ENCODE results near the gene CD63.
A peak's percentile ranks its signal among the peaks of the same experiment; 100 is the strongest.

The CD63 gene

GRCh38 chr12:55720071-55720564 is 8.7 kb downstream of the CD63 start, which contains the start of gene RDH5:
Gene RDH5, plus strand, starts transcription at chr12:55720393. Its CDS starts 792 bp downstream, at chr12:55721185.
- DNase-seq = no peak

GRCh38 chr12:55719371-55719770 is 9.4 kb downstream of the CD63 start:
- DNase-seq = no peak

- DNase-seq = no peak
These were observed 10.1 kb downstream of the CD63 start for GRCh38 chr12:55718624-55719275.

DNA sequence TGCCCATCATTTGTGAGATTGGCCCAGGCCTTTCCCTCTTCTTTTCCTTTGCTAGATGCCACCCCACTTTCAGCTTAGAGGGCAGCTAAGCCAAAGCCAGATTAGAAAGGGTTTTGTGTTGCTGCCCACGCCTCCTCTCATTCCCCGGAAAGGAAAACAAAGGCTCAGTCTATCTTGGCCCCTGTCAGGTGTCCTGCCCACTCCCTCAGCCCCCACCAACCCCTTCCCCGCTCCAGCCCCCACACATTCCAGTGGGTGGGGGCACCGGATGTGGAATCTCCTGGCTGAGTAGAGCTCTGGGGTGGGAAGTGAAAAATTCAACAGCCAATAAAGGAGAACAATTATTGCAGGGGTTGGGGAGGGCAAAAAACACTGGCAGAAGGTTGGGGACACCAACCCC is 10.8 kb downstream of the CD63 start:
- DNase-seq = no peak

GRCh38 chr12:55717011-55718007 is 11.5 kb downstream of the CD63 start:
- no peak for DNase-seq

- no peak for DNase-seq
These were observed 12.2 kb downstream of the CD63 start for GRCh38 chr12:55716582-55716957.

DNA sequence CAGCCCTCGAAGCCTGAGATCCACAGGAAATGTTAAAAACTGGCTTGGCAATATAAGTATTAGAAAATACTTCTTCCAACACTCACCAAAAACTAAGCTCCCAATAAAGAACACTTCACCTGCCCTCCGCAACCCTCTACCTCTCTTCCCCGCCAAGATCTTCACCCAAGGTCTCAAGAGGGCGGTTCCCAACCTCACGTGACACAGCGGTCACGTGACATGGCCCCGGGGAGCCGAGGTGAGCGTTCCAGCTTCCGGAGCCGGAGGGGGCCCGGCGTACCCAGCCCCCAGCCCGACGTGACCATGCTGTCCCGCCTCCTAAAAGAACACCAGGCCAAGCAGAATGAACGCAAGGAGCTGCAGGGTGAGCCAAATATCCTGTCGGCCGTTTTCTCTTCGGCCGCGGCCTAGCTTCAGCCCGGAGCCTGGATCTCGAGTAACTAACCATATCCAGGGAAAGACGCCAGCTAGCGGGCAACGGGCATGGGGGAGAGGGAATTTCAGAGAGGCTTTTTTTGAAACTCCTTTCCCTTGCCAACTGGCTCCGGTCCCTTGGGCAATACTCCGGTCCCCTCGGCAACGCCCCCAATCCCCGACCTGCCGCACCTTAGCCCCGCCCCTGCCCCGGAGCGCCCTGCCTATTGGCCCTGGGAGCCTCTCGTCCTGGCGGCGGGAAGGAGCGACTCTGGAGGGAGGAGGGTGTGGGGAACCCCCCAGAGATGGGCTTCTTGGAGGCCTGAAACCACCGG is 12.8 kb downstream of the CD63 start, which contains the start of gene BLOC1S1:
BLOC1S1 (plus strand) TSS at position 214 of the 749 bp plus-strand sequence; CDS start at position 220, 6 bp downstream.
- DNase-seq = peak; percentile 95

- no peak for DNase-seq
These were observed 13.5 kb downstream of the CD63 start for GRCh38 chr12:55715169-55715764.

DNA sequence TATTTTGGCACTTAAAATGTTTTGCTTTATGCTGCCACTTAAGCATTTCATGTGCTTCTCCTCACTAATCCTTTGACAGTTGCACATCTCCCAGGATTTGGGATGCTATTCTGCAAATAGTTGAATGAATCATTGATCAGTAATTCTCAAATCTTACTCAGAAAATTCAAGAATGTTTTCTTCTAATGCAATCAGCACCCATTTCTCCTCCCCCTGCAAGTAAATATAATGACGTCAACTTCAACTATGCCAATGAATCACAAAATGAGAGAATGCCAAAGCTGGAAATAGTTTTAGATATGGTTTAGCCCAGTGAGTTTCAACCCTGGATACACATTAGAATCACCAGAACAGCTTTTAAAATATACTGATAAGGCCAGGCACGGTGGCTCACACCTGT is 15.1 kb downstream of the CD63 start:
- DNase-seq = no peak

GRCh38 chr12:55712700-55713415 is 16.0 kb downstream of the CD63 start:
- DNase-seq = no peak

DNA sequence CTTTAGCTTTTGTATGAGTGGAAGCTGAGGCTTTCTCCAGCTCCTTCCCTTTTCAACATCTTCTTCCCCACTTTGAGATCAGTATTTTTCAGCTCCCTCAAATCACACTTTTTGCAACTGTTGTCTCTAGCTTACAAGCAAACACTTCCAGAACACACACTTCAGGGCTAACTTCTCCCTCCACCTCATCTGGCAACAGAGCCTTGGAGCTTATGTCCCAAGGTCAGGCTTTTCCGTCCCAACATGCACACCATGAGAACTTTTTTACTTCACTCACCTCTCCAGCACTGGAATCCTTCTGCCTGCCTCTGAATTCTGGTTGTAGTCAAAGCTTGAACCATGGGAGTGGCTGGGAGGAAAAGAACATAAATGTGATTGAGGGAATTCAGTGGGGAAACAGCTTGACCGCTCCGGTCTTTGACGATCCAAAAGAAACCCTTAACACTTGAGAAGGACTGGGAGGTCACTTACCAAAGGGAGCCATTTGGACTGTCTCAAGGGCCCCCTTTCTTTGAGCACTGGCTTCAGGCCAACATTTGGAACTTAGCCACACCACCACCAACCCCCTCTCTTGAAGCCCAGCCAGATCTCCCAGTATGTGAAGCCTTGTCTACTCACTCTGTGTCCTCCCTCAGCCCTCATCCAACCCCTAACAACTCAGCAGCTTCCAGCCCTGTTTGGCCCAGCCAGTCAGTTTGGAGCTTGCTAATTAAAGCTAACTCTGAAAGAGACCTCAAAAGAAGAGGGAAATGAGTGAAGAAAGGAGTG is 16.8 kb downstream of the CD63 start:
- DNase-seq = no peak

GRCh38 chr12:55708695-55709233 is 20.0 kb downstream of the CD63 start:
- DNase-seq = no peak

GRCh38 chr12:55707841-55708694 is 20.7 kb downstream of the CD63 start, which contains the start of gene ITGA7:
Gene ITGA7, minus strand, starts transcription at chr12:55707904. Its CDS starts 222 bp downstream, at chr12:55707682.
- DNase-seq = no peak

GRCh38 chr12:55707219-55707671 is 21.6 kb downstream of the CD63 start:
- DNase-seq = no peak

DNA sequence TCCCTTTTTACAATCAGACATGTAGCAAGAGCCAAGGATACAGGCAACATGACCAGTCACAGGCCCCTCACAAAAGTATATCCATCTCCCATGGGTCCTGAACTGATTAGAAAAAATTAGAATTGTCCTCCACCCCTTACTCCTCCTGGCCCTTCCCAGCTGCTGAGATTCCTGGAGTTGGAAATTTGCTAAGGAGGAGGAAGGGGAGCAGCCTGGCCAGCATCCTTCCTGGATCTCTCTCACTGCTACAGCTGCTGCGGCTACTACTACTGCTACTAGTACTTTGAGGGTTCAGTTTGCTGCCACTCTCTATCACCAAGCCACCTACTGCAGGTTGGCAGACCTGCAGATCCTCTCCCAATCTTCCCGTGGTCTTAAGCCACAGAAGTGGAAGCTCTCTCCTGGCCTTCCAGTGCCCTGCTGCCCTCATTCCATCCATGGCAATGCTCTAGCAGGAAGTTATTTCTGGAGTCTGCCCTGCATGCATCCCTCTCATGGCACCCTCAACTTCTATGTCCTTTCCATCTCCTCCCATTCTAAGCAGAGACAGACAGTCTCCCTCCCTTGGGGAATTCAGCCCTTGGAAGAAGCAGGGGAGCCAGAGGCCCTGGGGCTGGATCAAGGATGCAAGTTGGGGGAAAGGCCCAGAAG is 22.1 kb downstream of the CD63 start:
- no peak for DNase-seq

DNA sequence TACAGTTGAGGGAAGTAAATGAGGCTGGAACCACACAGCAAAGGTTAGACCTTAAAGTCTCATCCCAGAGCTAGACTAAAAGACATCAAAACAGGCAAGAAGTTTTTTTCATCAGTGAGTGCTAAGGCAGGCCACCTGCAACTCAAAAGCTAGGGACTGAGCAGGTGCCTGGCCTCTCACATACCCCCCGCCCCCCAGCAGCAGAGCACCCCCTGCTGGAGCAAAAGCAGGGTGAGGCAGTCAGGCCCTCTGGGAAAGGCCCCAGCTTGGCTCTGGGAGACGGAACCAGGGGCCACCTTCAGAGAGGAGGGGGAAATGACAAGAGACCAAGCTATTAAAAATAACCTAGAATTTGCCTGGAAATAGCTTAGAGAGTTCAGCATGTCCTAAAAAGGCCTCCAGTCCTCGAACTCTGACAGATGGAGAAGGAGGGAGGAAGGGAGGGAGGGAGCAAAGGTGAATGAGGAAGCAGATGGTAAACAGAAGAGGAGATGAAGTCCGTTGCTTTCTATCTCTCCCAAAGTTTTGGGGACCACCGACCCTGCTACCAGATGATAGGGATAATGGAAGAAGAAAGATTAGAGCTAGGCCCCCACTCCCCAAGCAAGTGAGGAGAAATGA is 22.9 kb downstream of the CD63 start:
- DNase-seq = peak; percentile 41

- no peak for DNase-seq
These were observed 23.7 kb downstream of the CD63 start for GRCh38 chr12:55704824-55705718.
